AG04450 (cell line): ENCODE measurements around the gene ARSK. TPM values are rescaled to one million over a fixed set of nuclear protein-coding genes. Genes with fewer than 3 reads are reported as not detected.
A peak's percentile ranks its signal among the peaks of the same experiment; 100 is the strongest.

Experiments
- CTCF ChIA-PET: fragments of 300-600, 350-600 bp; formaldehyde crosslinking; extraction: SDS; loops from one replicate; lab custom pipeline; 2022; ENCODE audit warnings: antibody characterized with exemption, inconsistent platforms; lab: Charles Lee
- POLR2A ChIA-PET: fragments of 350-600 bp; formaldehyde crosslinking; extraction: SDS; loops from one replicate; lab custom pipeline; 2021; ENCODE audit warnings: antibody characterized with exemption, inconsistent platforms; lab: Yijun Ruan, JAX
- DNase-seq: peaks from one replicate; pipeline ENCODE4 v3.0.0-alpha.2; 2011; ENCODE audit warnings: low read depth, low spot score
- H3K27ac ChIP-seq: one replicate; pipeline ENCODE4 v1.5.1; 2012; ENCODE audit warnings: low read depth, low read length, control low read depth
- H3K27me3 ChIP-seq: one replicate; pipeline ENCODE4 v1.6.0; 2012; ENCODE audit warnings: low read length; ENCODE audit not compliant: control insufficient read depth, insufficient read depth
- H3K4me3 ChIP-seq: 2 replicates; pipeline ENCODE4 v1.5.1; 2011; ENCODE audit warnings: mild to moderate bottlenecking, low read depth, low read length, control low read depth
- H3K9me3 ChIP-seq: 2 replicates; pipeline ENCODE4 v1.5.1; 2012; ENCODE audit warnings: low read length; ENCODE audit not compliant: control insufficient read depth, insufficient read depth
- CTCF ChIP-seq: IDR thresholded peaks from 2 replicates; pipeline ENCODE4 v1.5.1; 2011; ENCODE audit warnings: low read depth, low read length, control low read depth, inconsistent platforms
- polyA plus RNA-seq: library from polyadenylated mRNA; depleted of rRNA; stranded (reverse); fragments of >200 nt; gene quantifications from 2 replicates; pipeline ENCODE4 v1.2.3, GENCODE V29; 2011

The ARSK gene
- polyA plus RNA-seq, 1 experiment = 18.3 TPM

GRCh38 chr5:95646569-95647431, 91.9 kb downstream of the ARSK start, which contains the start of gene RFESD:
Gene RFESD, plus strand, starts transcription at chr5:95646777. Its CDS starts 5,495 bp downstream, at chr5:95652272.
- CTCF ChIA-PET = interaction anchor here (0.8 to 4.4 kb wide), 12 partner anchors 9 to 690 kb away, joined by 3 to 35 read pairs (median 3); partner anchors contain the start of gene RHOBTB3
- DNase-seq = peak; percentile 82
- H3K4me3 ChIP-seq = peak within 1 kb of the TSS; percentile 61
- H3K27ac ChIP-seq = peak within 1 kb of the TSS; percentile 82
- H3K9me3 ChIP-seq = no peaks in the 10 kb centered on the region
- 0 out of 2 replicates have a peak, but pooled peaks have one; percentile 18 for TF ChIP-seq CTCF
- POLR2A ChIA-PET = interaction anchor here (0.5 to 2.1 kb wide), 21 partner anchors 11 to 580 kb away, joined by 3 to 33 read pairs (median 4); partner anchors contain the start of genes ARSK, GLRX, RHOBTB3 and SKIC3
- H3K27me3 ChIP-seq = no peaks in the 10 kb centered on the region

GRCh38 chr5:95647886-95648860, 93.3 kb downstream of the ARSK start:
- ChIA-PET POLR2A (interaction anchor here (2.1 kb wide), 1 partner anchor 83 kb away, joined by 33 read pairs; the partner anchor contains the start of gene RHOBTB3), CTCF (interaction anchor here (1.5 to 4.4 kb wide), 2 partner anchors 16 to 199 kb away, joined by 6 to 35 read pairs; no protein-coding TSS in a partner anchor)
- no peak overlapping the region for H3K4me3 ChIP-seq
- no peak overlapping the region for H3K27ac ChIP-seq
- no peaks in the 10 kb centered on the region for H3K9me3 ChIP-seq
- TF ChIP-seq CTCF = no peak
- H3K27me3 ChIP-seq = no peaks in the 10 kb centered on the region
- no peak for DNase-seq

- CTCF ChIA-PET = no interaction called here
- Histone ChIP-seq H3K9me3 (no peaks in the 10 kb centered on the region), H3K4me3 (no peak overlapping the region), H3K27ac (no peak overlapping the region), H3K27me3 (no peaks in the 10 kb centered on the region)
- TF ChIP-seq CTCF = no peak
- POLR2A ChIA-PET = no interaction called here
- DNase-seq = no peak
Observed at GRCh38 chr5:95649274-95649673, 94.4 kb downstream of the ARSK start.

- ChIA-PET POLR2A (no interaction called here), CTCF (interaction anchor here (1.1 to 4.7 kb wide), 2 partner anchors 14 to 197 kb away, joined by 3 to 36 read pairs; no protein-coding TSS in a partner anchor)
- no peaks in the 10 kb centered on the region for H3K27me3 ChIP-seq
- H3K27ac ChIP-seq = no peak overlapping the region
- no peaks in the 10 kb centered on the region for H3K9me3 ChIP-seq
- no peak for DNase-seq
- H3K4me3 ChIP-seq = no peak overlapping the region
- no peak for TF ChIP-seq CTCF
Observed at GRCh38 chr5:95649842-95650620, 95.1 kb downstream of the ARSK start.
